ENCODE results near the gene PIAS1.
A peak's percentile ranks its signal among the peaks of the same experiment; 100 is the strongest.
"Not testable (repeated sequence)": the region's sequence is repeated elsewhere in the genome, so short reads cannot be mapped to it uniquely, and the experiment has no call there.

Gene PIAS1

DNA sequence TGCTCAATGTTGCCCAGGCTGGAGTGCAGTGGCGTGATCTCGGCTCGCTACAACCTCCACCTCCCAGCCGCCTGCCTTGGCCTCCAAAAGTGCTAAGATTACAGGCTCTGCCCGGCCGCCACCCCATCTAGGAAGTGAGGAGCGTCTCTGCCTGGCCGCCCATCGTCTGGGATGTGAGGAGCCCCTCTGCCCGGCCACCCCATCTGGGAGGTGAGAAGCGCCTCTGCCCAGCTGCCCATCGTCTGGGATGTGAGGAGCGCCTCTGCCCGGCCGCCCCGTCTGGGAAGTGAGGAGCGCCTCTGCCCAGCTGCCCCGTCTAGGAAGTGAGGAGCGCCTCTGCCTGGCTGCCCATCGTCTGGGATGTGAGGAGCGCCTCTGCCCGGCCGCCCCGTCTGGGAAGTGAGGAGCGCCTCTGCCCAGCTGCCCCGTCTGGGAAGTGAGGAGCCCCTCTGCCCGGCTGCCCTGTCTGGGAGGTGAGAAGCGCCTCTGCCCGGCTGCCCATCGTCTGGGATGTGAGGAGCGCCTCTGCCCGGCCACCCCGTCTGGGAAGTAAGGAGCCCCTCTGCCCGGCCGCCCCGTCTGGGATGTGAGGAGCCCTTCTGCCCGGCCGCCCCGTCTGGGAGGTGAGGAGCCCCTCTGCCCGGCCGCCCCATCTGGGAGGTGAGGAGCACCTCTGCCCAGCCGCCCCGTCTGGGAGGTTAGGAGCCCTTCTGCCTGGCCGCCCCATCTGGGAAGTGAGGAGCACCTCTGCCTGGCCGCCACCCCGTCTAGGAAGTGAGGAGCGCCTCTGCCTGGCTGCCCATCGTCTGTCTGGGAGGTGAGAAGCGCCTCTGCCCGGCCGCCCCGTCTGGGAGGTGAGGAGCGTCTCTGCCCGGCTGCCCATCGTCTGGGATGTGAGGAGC, 167.7 kb downstream of the PIAS1 start:
- intact Hi-C loops (cut with DNase I) = not testable (repeated sequence)
- DNase-seq = peak in 4 of 42 donors; percentile 4 to 16 (median 7)

DNA sequence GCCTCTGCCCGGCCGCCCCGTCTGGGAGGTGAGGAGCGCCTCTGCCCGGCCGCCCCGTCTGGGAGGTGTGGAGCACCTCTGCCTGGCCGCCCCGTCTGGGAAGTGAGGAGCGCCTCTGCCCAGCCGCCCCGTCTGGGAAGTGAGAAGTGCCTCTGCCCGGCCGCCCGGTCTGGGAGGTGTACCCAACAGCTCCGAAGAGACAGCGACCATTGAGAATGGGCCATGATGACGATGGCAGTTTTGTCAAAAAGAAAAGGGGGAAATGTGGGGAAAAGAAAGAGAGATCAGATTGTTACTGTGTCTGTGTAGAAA, 168.3 kb downstream of the PIAS1 start:
- DNase-seq = peak in 2 of 42 donors; percentile 3 to 24
- intact Hi-C loops (cut with DNase I) = not testable (repeated sequence)

DNA sequence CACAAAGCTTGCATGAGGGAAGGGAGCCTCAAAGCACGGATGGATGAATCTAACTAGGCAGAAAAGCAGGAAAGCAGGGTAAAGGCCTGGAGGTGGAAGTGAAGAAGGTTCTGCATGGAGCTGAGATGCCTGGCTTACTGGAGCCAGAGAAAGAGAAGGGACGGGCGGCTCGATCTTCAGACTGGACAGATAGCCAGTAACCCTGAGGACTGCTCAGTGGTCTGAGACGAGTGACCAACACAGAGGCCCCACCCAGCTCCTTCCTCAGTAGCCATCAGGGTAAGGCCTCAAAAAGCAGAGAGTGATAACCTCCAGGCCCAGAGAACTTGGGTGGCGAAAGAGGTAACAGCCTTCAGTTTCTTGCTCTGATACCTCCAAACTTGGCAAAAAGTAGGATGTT, 169.1 kb downstream of the PIAS1 start:
- intact Hi-C loops (cut with DNase I) = no loop called here
- DNase-seq = peak in 2 of 42 donors; percentile 18 to 23

DNA sequence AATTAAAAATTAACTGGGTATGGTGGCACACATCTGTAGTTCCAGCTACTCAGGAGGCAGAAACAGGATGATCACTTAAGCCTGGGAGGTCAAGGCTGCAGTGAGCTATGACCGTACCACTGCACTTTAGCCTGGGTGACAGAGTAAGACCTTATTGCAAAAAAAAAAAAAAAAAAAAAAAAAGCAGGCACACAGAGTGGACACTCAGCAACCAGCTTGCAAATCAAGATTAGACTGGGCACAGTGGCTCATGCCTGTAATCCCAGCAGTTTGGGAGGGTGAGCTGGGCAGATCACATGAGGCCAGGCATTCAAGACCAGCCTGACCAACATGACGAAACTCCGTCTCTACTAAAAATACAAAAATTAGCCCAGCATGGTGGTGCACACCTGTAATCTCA, 170.0 kb downstream of the PIAS1 start:
- intact Hi-C loops (cut with DNase I) = no loop called here
- DNase-seq = peak in 2 of 42 donors; percentile 3 to 27

DNA sequence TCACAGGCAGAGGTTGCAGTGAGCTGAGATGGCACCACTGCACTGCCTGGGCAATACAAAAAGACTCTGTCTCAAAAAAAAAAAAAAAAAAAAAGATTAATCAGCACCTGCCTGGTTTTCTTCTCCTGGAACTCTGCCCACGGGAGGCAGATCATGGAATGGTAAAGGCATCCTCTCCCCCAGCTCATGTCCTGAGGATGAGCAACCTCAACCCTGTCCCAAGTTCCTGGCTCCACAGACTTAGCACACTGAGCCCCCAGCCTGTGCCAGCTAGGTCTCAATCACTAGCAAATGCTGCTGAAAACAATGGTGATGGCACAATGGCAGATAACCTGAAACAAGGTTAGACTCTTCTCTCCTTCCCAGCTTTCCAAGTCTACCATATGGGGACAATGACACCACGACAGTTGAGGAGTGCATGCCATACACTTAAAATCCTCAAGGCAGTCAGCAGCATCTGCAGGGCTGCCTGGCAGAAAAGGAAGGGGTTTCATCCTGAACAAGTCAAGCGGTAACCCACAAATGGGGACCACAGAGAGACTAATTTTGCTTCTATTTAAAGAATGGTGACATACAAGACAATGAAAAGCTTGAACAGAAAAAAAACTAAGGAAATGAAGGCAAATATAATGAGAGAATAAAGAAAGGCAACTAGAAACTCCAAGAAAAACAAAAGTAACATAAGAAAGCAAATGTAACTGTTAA, 170.6 kb downstream of the PIAS1 start:
- peak in 3 of 42 donors; percentile 27 to 36 (median 28) for DNase-seq

DNA sequence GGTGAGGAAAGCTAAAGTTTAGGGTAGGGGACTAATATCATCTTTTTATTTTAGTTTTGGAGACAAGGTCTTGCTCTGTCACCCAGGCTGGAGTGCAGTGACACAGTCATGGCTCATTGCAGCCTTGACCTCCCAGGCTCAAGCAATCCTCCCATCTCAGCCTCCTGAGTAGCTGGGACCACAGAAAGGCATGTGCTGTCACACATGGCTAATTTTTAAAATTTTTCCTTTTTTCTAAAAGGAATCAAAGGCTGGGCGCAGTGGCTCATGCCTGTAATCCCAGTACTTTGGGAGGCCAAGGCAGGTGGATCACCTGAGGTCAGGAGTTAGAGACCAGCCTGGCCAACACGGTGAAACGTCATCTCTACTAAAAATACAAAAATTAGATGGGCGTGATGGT, 171.3 kb downstream of the PIAS1 start:
- intact Hi-C loops (cut with DNase I) = not testable (repeated sequence)
- peak in 2 of 42 donors; percentile 3 to 30 for DNase-seq

More for the DNA sequence above, 170.6 kb downstream of the PIAS1 start:
- intact Hi-C loops (cut with DNase I) = no loop called here

DNA sequence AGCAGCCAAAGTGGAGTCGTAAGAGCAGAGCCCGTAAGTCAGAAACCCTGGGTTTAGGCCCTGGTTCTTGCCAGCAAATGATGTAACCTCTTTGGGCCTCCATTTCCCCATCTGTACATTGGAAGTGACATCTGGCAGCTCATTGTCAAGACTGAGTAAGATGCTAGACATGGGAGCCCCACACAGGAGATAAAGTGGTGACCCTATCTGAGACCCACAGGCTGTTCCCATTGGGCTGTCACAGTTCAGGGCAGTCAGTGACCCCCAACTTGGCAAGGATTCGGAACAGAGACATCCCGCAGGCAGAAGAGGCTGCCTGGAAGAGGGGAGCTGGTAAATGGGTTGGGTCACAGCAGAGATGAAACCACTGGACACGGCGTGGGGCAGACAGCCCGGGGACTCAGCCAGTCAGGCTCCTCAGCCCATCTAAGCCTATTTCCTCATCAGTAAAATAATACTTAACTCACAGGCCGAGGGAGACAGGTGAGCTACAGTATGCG, 173.6 kb downstream of the PIAS1 start:
- intact Hi-C loops (cut with DNase I) = no loop called here
- DNase-seq = peak in 2 of 42 donors; percentile 19 to 30

DNA sequence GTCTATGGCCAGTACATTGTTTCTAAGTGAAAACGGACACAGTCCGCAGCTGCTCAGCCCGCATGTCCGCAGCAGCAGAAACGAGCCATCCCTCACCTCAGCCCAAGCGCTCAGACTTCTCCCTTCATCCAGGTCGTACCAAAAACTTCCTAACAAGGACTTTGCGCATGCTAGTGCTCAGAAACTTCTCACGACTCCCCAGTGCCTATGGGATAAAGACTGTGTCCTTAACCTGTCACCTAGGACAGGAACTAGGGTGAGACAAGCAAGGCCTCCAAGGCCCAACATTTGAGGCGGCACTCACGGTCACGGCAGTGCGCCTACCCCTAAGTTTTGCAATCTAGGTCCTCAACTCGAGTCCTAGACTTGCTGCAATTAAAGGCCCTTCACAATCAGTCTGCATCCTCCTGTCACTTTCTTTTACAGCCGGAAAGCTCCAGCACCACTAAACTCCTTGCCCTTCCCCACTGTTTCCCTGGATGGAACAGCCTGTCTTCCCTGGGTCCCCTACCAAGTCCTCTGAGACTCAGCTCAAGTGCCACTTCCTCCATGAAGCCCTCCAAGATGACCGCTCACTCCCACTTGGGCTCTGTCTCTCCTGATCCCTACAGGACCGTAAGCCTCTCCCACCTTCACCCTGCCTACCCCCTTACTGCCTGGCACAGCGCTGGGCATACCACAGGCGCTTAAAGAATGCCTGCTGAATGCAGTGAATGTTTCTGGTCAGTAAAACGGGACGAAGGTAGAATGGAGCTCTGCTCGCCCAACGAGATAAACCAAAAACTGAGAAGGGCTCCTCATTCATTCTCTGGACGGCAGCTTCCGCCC, 174.2 kb downstream of the PIAS1 start:
- intact Hi-C loops (cut with DNase I) = no loop called here
- DNase-seq = peak in 3 of 42 donors; percentile 22 to 40 (median 27)

DNA sequence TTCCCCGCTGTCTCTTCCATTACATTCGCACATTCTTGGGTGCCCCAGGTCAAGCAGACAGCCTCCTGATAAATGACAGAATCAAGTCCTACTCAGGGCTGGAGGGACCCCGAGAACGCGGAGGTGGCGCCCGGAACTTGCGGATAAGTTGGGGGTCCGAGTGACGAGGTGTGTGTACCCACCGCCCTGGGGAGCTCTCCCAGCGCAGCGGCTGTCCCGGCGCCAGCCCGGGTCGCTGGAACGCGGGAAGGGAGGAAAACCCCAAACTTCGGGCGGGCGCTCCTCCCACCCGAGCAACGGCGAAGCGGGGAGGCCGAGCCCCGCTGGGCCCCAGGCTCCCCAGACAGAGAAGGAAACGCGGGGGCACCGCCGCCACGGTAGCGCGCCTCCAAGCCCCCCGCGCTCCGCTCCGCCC, 174.9 kb downstream of the PIAS1 start:
- DNase-seq = peak in 2 of 42 donors; percentile 12 to 37

DNA sequence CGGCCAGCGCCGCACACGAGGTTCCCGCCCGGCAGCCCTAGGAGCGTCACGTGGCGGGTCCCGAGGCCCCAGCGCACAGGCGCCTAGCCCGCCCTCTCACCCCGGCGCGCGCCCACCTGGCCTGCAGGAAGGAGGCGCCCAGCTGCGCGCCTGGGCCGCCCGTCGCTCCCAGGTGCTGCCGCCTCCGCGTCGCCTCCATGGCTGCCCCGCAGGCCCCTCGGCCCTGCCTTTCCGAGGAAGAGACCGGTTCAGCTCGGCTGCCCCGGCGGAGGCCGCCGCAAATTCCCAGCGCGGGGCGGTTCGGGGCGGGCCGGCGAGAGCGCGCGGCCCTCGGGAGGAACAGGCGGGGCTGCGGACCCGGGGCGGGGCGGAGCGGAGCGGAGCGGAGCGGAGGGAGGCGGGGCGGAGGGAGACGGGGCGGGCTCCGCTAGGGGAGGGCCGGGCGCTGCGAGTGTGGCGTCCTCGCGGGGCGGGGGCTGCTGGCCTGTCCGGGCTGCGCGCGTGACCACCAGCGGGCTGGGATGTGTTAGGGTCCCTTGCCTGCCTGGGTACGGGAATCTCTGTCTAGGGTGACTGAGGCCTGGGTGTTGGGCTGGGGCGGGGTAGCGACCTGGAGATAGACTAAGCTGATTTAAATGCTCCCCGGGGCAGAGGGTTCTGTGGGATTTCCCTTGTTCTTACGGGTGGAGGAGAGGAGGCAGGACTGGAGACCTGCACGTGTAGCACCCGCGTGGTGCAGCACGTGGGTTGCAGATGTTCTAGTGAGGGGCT, 175.5 kb downstream of the PIAS1 start, which contains the start of gene CLN6:
Gene CLN6, minus strand, starts transcription at position 343 of the 771 bp plus-strand sequence. Its CDS starts 144 bp downstream, at position 199.
- intact Hi-C loops (cut with DNase I) = no loop called here
- peak; percentile 63 to 93 (median 88) for DNase-seq

More for the DNA sequence above, 174.9 kb downstream of the PIAS1 start:
- intact Hi-C loops (cut with DNase I) = no loop called here

DNA sequence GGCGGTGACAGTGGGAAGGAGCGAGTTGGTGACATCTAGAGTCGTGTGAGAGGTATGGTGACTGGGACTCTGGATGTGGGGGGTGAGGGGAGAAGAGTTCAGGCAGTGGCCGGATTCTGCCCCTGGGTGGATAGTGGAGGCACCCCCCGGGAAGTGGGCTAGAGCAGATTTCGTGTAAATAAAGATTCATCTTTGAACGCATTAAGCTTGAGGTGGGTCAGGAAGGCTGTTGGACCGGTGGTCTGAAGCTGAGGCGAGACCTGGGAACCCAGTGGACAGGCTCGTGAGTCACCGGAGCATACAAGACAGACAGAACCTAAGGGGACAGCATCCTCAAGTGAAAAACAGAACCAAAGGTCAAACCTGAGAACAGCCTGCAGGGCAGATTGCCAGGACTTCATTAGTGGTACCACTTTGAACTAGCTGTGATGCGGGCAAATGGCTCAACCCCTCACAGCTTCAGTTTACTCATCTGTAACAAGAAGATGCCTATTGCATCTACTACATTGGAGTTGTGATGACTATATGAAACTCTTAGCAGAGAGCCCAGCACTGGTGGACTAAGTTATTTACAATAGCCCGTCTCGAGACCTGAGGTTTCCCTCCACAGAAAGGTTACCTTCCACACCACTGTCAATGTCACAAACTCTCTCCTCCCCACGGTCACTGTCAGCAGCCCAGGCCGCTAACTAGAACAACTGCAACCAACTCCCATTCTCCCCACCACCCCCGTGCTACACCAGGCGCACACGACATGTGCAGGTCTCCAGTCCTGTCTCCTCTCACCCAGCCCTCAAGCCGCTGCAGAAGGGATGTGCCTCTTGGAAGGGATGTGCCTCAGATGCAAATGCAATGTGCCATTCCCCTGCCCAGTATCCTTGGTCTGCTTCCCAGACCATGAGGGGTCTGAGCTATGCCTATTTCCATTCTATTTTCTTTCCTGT, 176.3 kb downstream of the PIAS1 start:
- intact Hi-C loops (cut with DNase I) = no loop called here
- DNase-seq = peak in 5 of 42 donors; percentile 25 to 62 (median 35)

DNA sequence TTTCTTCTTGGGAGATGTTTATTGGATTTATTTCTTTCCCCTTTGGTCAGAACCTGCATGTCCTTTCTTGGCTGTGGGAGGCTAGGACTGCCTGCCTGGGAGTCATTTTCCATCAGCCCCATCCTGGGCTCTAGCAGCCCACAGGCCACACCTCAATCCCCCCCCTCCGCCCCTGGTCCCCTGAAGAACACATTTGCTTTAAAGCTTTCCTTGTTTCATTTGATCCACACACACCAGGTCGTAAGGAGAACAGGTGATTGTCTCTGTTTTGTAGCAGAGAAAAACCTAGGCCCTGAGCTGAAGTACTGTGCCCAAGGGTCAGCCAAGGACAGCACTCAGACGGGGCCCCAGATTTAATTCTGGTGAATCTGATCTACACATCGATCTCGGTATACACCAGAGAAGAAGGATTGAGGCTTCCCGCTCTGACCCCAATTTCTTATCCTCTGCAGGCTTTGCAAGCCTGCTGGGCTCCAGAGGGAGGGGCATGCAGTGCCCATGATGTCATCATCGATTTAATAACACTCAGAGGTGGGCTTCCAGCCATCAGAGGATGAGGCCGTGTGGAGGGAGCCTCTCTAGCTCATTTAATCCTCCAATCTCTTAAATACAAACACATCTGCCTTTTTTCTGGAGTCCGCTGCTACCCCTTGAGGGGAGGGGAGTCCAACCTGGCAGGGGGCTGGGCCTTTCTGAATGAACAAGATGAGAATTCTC, 177.1 kb downstream of the PIAS1 start:
- intact Hi-C loops (cut with DNase I) = no loop called here
- DNase-seq = peak in 1 of 42 donors; percentile 39

DNA sequence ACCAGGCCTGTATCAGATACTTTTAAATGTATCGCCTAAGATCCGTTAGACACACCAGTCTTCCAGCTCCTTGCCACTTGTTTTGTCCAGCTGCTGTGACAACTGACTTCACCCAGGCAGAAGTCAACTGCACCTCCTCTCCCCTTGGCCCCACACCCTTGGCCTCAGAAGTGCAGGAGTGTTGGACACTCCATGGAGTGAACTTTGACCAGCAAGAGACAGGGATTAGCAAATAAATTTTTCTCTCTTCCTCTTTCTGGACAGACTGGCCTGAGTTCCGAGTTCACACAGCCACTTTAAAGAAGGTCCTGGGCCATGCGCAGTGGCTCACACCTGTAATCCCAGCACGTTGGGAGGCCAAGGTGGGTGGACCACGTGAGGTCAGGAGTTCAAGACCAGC, 178.3 kb downstream of the PIAS1 start:
- intact Hi-C loops (cut with DNase I) = no loop called here
- peak in 2 of 42 donors; percentile 33 to 34 for DNase-seq

DNA sequence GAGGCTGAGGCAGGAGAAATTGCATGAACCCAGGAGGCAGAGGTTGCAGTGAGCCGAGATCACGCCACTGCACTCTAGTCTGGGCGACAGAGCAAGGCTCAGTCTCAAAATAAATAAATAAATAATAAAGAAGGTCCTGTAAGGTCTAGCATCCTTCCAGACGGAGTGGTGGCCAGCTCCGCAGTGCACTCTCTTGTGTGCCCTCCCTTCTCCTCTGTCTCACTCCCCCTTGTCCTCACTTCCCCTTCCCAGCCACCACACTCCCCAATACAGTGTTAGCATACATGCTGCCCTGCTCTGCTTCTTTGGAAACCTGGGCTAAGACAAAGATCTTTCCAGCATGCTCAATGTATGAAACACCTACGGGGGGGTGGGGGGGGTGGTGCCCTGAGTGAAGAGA, 178.8 kb downstream of the PIAS1 start:
- intact Hi-C loops (cut with DNase I) = no loop called here
- peak in 4 of 42 donors; percentile 36 to 45 (median 36) for DNase-seq

DNA sequence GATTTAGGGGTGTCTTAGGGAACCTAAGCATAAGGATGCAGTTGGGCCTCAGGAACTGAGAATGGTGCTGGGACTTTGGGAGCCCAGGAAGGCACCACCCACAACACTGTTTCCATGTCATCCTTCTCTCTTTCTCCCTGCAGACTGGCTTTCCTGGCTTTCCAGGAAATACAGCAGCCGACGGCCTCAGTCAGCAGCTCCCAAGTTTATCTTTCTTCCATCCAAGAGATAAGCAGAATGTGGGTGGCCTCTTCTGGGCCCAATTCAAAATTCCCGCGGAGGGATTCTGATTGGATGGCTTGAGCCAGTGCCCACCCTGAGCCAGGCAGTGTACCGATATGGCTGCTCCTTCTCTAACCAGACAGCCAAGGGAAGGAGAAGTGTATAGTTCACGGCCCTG, 179.9 kb downstream of the PIAS1 start:
- intact Hi-C loops (cut with DNase I) = no loop called here
- peak in 1 of 42 donors; percentile 25 for DNase-seq

DNA sequence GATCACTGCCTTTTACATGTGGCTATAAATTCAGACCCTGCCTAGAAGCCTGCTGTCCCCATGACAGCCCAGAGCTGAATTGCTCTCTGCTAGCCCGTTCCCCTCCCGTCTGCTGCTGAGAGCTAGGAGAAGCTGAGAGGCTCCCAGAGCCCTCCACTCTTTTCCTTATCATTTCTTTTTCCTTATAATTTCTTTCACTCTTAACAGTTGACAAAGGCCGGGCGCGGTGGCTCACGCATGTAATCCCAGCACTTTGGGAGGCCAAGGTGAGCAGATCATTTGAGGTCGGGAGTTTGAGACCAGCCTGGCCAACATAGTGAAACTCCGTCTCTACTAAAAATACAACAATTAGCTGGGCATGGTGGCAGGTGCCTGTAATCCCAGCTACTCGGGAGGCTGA, 180.4 kb downstream of the PIAS1 start:
- peak in 1 of 42 donors; percentile 22 for DNase-seq
- intact Hi-C loops (cut with DNase I) = not testable (repeated sequence)

Data from head of caudate nucleus (tissue), 42 donors.